Neural cell (in vitro differentiated cells): ENCODE measurements around the gene TPPP. TPM values are rescaled to one million over a fixed set of nuclear protein-coding genes. Genes with fewer than 3 reads are reported as not detected.

ENCODE experiments used
- H2AFZ ChIP-seq: fragments of 200-600, 300-800 bp; sonication (generic), shearing (Covaris generic); 2 replicates; pipeline ENCODE4 v1.6.0; 2014; ENCODE audit warnings: low read depth, mild to moderate bottlenecking, antibody characterized with exemption, low read length, moderate library complexity
- H3F3A ChIP-seq: fragments of 200-600 bp; shearing (Covaris generic); 2 replicates; pipeline ENCODE4 v1.6.1; 2016; ENCODE audit warnings: mild to moderate bottlenecking, moderate library complexity, mixed read lengths, antibody characterized with exemption, low read length; ENCODE audit not compliant: insufficient read depth, poor library complexity, severe bottlenecking
- H3K27ac ChIP-seq: fragments of 200-600, 300-800 bp; sonication (generic), shearing (Covaris generic); 2 replicates; pipeline ENCODE4 v1.5.1; 2014; ENCODE audit warnings: mild to moderate bottlenecking, low read length, moderate library complexity
- H3K27me3 ChIP-seq: fragments of 300-800, 200-600 bp; sonication (generic), shearing (Covaris generic); 2 replicates; pipeline ENCODE4 v1.6.0; 2014; ENCODE audit warnings: mild to moderate bottlenecking, low read depth, low read length, moderate library complexity; ENCODE audit not compliant: insufficient read depth
- H3K36me3 ChIP-seq: fragments of 300-800, 200-600 bp; sonication (generic), shearing (Covaris generic); 2 replicates; pipeline ENCODE4 v1.5.1; 2014; ENCODE audit warnings: mild to moderate bottlenecking, antibody characterized with exemption, low read length, moderate library complexity; ENCODE audit not compliant: insufficient read depth
- H3K4me2 ChIP-seq: fragments of 300-800, 200-600 bp; sonication (generic), shearing (Covaris generic); 2 replicates; pipeline ENCODE4 v1.6.0; 2014; ENCODE audit warnings: mild to moderate bottlenecking, low read length
- H3K4me3 ChIP-seq: fragments of 300-800, 200-600 bp; sonication (generic), shearing (Covaris generic); 2 replicates; pipeline ENCODE4 v1.5.1; 2014; ENCODE audit warnings: mild to moderate bottlenecking, low read length, moderate library complexity
- H3K79me2 ChIP-seq: fragments of 200-600 bp; shearing (Covaris generic); replicated peaks from 2 replicates; pipeline ENCODE4 v1.6.0; 2014; ENCODE audit warnings: mild to moderate bottlenecking, low read length, moderate library complexity; ENCODE audit not compliant: insufficient read depth
- H3K9ac ChIP-seq: fragments of 300-800, 200-600 bp; sonication (generic), shearing (Covaris generic); 2 replicates; pipeline ENCODE4 v1.6.1; 2016; ENCODE audit warnings: mild to moderate bottlenecking, low read length, mixed read lengths
- H3K9me2 ChIP-seq: fragments of 200-600 bp; shearing (Covaris generic); 2 replicates; pipeline ENCODE4 v1.6.1; 2016; ENCODE audit warnings: mild to moderate bottlenecking, low read length, mixed read lengths; ENCODE audit not compliant: insufficient read depth
- H3K9me3 ChIP-seq: fragments of 200-600, 300-800 bp; sonication (generic), shearing (Covaris generic); 2 replicates; pipeline ENCODE4 v1.6.1; 2016; ENCODE audit warnings: mild to moderate bottlenecking, mixed run types, low read length, moderate library complexity, mixed read lengths
- H4K20me1 ChIP-seq: fragments of 200-600 bp; shearing (Covaris generic); 2 replicates; pipeline ENCODE4 v1.6.1; 2016; ENCODE audit warnings: mild to moderate bottlenecking, mixed run types; ENCODE audit not compliant: insufficient read depth
- EP300 ChIP-seq: fragments of 450-650 bp; conservative IDR thresholded peaks from 2 replicates; pipeline ENCODE4 v1.6.1; 2014; ENCODE audit warnings: antibody characterized with exemption, mild to moderate bottlenecking, moderate library complexity; ENCODE audit not compliant: poor library complexity, severe bottlenecking
- EZH2 ChIP-seq: fragments of 200-600, 300-800 bp; shearing (Covaris generic), sonication (generic); IDR thresholded peaks from 2 replicates; pipeline ENCODE4 v1.6.1; 2014; ENCODE audit warnings: antibody characterized with exemption, low read length, borderline replicate concordance, mild to moderate bottlenecking; ENCODE audit not compliant: insufficient read depth, poor library complexity, severe bottlenecking
- MXI1 ChIP-seq: fragments of 450-650 bp; conservative IDR thresholded peaks from 2 replicates; pipeline ENCODE4 v1.6.1; 2014; ENCODE audit warnings: antibody characterized with exemption, mild to moderate bottlenecking; ENCODE audit not compliant: poor library complexity, severe bottlenecking
- POLR2AphosphoS5 ChIP-seq: IDR thresholded peaks from 2 replicates; pipeline ENCODE4 v1.6.1; 2012
- RAD21 ChIP-seq: fragments of 450-650 bp; conservative IDR thresholded peaks from 2 replicates; pipeline ENCODE4 v1.6.1; 2014; ENCODE audit warnings: antibody characterized with exemption, mild to moderate bottlenecking, moderate library complexity
- REST ChIP-seq: IDR thresholded peaks from 2 replicates; pipeline ENCODE4 v1.6.1; 2012; ENCODE audit warnings: borderline replicate concordance
- SMC3 ChIP-seq: fragments of 450-650 bp; conservative IDR thresholded peaks from 2 replicates; pipeline ENCODE4 v1.6.1; 2014; ENCODE audit warnings: antibody characterized with exemption, mild to moderate bottlenecking, moderate library complexity; ENCODE audit not compliant: poor library complexity
- TAF1 ChIP-seq: IDR thresholded peaks from 2 replicates; pipeline ENCODE4 v1.6.1; 2012; ENCODE audit warnings: low read depth
- polyA plus RNA-seq: library from polyadenylated mRNA; depleted of rRNA; stranded (reverse); fragments of >200 nt; gene quantifications from 2 replicates; pipeline ENCODE4 v1.2.3, GENCODE V29; 2014
- TF ChIP-seq, protein P1 (sequence below): fragments of 450-650 bp; IDR thresholded peaks from 2 replicates; pipeline ENCODE4 v1.5.1; 2014; ENCODE audit warnings: antibody characterized with exemption, mild to moderate bottlenecking, moderate library complexity; ENCODE audit not compliant: poor library complexity, severe bottlenecking

Gene TPPP
- polyA plus RNA-seq, 1 donor from 2014 or later, result 9.9 TPM

- Histone ChIP-seq H3K9ac (no peak overlapping the region), H4K20me1 (no peaks in the 10 kb centered on the region), H3K27me3 (no peaks in the 10 kb centered on the region), H3K4me2 (no peak overlapping the region), H3K9me2 (no peaks in the 10 kb centered on the region), H3K36me3 (no peaks in the 10 kb centered on the region), H2AFZ (no peak overlapping the region), H3K9me3 (no peaks in the 10 kb centered on the region), H3F3A (no peaks in the 10 kb centered on the region), H3K4me3 (no peak overlapping the region), H3K27ac (no peak overlapping the region), H3K79me2 (no peaks in the 10 kb centered on the region)
- no peak for TF ChIP-seq EZH2
Observed at GRCh38 chr5:623531-623930, 69.6 kb downstream of the TPPP start.

GRCh38 chr5:622946-623522, 70.1 kb downstream of the TPPP start:
- no peak overlapping the region for H3K27ac ChIP-seq
- no peaks in the 10 kb centered on the region for H4K20me1 ChIP-seq
- no peak overlapping the region for H3K4me3 ChIP-seq
- no peaks in the 10 kb centered on the region for H3K9me3 ChIP-seq
- H3K4me2 ChIP-seq, result no peak overlapping the region
- no peaks in the 10 kb centered on the region for H3K36me3 ChIP-seq
- no peaks in the 10 kb centered on the region for H3F3A ChIP-seq
- no peak overlapping the region for H3K9ac ChIP-seq
- H3K27me3 ChIP-seq, result no peaks in the 10 kb centered on the region
- TF ChIP-seq EP300, result no peak
- H3K9me2 ChIP-seq, result no peaks in the 10 kb centered on the region
- H3K79me2 ChIP-seq, result no peaks in the 10 kb centered on the region
- H2AFZ ChIP-seq, result no peak overlapping the region

- TF ChIP-seq SMC3, result no peak
- no peak for TF ChIP-seq MXI1
- TF ChIP-seq EZH2, result no peak
- no peak for TF ChIP-seq POLR2AphosphoS5
- TF ChIP-seq EP300, result no peak
- TF ChIP-seq REST, result no peak
- TF ChIP-seq, protein P1, sequence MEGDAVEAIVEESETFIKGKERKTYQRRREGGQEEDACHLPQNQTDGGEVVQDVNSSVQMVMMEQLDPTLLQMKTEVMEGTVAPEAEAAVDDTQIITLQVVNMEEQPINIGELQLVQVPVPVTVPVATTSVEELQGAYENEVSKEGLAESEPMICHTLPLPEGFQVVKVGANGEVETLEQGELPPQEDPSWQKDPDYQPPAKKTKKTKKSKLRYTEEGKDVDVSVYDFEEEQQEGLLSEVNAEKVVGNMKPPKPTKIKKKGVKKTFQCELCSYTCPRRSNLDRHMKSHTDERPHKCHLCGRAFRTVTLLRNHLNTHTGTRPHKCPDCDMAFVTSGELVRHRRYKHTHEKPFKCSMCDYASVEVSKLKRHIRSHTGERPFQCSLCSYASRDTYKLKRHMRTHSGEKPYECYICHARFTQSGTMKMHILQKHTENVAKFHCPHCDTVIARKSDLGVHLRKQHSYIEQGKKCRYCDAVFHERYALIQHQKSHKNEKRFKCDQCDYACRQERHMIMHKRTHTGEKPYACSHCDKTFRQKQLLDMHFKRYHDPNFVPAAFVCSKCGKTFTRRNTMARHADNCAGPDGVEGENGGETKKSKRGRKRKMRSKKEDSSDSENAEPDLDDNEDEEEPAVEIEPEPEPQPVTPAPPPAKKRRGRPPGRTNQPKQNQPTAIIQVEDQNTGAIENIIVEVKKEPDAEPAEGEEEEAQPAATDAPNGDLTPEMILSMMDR, result no peak
- no peak for TF ChIP-seq TAF1
- no peak for TF ChIP-seq RAD21
- no peaks in the 10 kb centered on the region for H3K36me3 ChIP-seq
- no peaks in the 10 kb centered on the region for H3K9me3 ChIP-seq
- no peaks in the 10 kb centered on the region for H4K20me1 ChIP-seq
- no peak overlapping the region for H3K27ac ChIP-seq
- no peaks in the 10 kb centered on the region for H3K9me2 ChIP-seq
- no peak overlapping the region for H3K4me2 ChIP-seq
- H2AFZ ChIP-seq, result no peak overlapping the region
- H3F3A ChIP-seq, result no peaks in the 10 kb centered on the region
- no peaks in the 10 kb centered on the region for H3K79me2 ChIP-seq
- H3K27me3 ChIP-seq, result no peaks in the 10 kb centered on the region
- no peak overlapping the region for H3K4me3 ChIP-seq
- H3K9ac ChIP-seq, result no peak overlapping the region
Observed at GRCh38 chr5:622359-622758, 70.8 kb downstream of the TPPP start.
